ENCODE data around the gene LDB1.

DNA sequence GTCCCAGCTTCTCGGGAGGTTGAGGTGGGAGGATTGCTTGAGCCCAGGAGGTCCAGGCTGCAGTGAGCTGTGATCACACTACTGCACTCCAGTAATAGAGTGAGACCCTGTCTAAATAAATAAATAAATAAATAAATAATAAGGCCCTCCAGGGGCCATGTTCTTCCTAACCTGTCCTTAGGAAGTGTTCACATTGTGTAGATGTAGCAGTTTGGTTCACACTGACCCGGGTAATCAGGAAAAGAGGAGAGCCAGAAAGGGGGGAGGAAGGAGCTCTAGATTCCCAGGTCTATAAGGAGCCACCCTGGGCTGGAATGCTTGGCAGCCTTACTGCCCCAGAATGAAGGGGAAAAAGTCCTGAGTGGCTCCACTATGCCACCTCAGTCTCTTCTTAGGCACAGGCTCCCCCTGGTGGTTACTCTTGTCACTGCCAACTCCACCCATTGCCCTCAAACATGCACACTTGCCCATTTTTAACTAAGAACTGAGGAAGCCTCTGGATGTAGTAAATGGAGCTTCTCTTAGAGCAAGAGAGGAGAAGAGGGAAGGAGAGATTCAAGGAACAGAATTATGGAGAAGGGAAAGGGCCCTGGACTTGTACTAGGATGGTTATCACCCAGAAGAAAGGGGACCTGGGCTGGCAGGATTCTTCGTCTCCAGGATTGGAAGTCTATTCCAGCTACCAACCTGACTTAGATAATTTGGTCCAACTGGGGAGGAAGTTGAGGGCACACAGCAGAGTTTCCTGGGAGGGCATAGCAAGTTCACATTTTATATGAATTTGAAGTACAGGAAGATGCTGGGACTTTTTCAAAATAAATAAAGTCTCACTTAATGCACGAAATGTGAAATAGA lies 47.3 kb downstream of the LDB1 start:
- no peak for TF ChIP-seq FOXM1 (IDR thresholded peaks at IDR 0.05; ENCODE audit: borderline replicate concordance, low read depth)
- TF ChIP-seq EP300 (IDR thresholded peaks at IDR 0.05; ENCODE audit: borderline replicate concordance), result no peak
- TF ChIP-seq CREB1 (IDR thresholded peaks at IDR 0.05; ENCODE audit: low read depth), result no peak
- TF ChIP-seq, protein P1, sequence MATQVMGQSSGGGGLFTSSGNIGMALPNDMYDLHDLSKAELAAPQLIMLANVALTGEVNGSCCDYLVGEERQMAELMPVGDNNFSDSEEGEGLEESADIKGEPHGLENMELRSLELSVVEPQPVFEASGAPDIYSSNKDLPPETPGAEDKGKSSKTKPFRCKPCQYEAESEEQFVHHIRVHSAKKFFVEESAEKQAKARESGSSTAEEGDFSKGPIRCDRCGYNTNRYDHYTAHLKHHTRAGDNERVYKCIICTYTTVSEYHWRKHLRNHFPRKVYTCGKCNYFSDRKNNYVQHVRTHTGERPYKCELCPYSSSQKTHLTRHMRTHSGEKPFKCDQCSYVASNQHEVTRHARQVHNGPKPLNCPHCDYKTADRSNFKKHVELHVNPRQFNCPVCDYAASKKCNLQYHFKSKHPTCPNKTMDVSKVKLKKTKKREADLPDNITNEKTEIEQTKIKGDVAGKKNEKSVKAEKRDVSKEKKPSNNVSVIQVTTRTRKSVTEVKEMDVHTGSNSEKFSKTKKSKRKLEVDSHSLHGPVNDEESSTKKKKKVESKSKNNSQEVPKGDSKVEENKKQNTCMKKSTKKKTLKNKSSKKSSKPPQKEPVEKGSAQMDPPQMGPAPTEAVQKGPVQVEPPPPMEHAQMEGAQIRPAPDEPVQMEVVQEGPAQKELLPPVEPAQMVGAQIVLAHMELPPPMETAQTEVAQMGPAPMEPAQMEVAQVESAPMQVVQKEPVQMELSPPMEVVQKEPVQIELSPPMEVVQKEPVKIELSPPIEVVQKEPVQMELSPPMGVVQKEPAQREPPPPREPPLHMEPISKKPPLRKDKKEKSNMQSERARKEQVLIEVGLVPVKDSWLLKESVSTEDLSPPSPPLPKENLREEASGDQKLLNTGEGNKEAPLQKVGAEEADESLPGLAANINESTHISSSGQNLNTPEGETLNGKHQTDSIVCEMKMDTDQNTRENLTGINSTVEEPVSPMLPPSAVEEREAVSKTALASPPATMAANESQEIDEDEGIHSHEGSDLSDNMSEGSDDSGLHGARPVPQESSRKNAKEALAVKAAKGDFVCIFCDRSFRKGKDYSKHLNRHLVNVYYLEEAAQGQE (IDR thresholded peaks at IDR 0.05; ENCODE audit: low read depth), result no peak
- peak; percentile 95 for TF ChIP-seq RAD21 (IDR thresholded peaks at IDR 0.05; ENCODE audit: low read depth)
- peak; percentile 52; the same call in 1 of the 2 replicates for TF ChIP-seq TEAD4 (IDR thresholded peaks at IDR 0.05)
- TF ChIP-seq, protein P2, sequence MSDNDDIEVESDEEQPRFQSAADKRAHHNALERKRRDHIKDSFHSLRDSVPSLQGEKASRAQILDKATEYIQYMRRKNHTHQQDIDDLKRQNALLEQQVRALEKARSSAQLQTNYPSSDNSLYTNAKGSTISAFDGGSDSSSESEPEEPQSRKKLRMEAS (IDR thresholded peaks at IDR 0.05), result no peak
- TF ChIP-seq ZBTB7A (IDR thresholded peaks at IDR 0.05; ENCODE audit: low read depth), result no peak
- TF ChIP-seq TAF1 (IDR thresholded peaks at IDR 0.05; ENCODE audit: low read depth), result no peak
- no peak for TF ChIP-seq CEBPB (IDR thresholded peaks at IDR 0.05)
- no peak for TF ChIP-seq NFIC (IDR thresholded peaks at IDR 0.05)

Data from Ishikawa (cell line).